CD4-positive, alpha-beta T cell treated with Interleukin-6 for 4 hours (primary cell): ENCODE data around the gene PYDC1.
"Not testable (repeated sequence)": the region's sequence is repeated elsewhere in the genome, so short reads cannot be mapped to it uniquely, and the experiment has no call there.

Experiments used
- DNase-seq: peaks from one replicate; pipeline ENCODE4 v3.0.0-alpha.2; 2020; ENCODE audit warnings: mixed read lengths

The PYDC1 gene

GRCh38 chr16:31195861-31196260, 21.1 kb downstream of the PYDC1 start:
- DNase-seq = not testable (repeated sequence)

GRCh38 chr16:31194898-31195297, 22.0 kb downstream of the PYDC1 start:
- DNase-seq = no peak

GRCh38 chr16:31193874-31194273, 23.1 kb downstream of the PYDC1 start:
- no peak for DNase-seq

- no peak for DNase-seq
These were observed 23.9 kb downstream of the PYDC1 start for GRCh38 chr16:31192856-31193642.

GRCh38 chr16:31191697-31192428, 25.1 kb downstream of the PYDC1 start:
- no peak for DNase-seq

- no peak for DNase-seq
These were observed 26.0 kb downstream of the PYDC1 start for GRCh38 chr16:31190818-31191444.

GRCh38 chr16:31190061-31190460, 26.9 kb downstream of the PYDC1 start:
- no peak for DNase-seq

GRCh38 chr16:31189412-31189778, 27.5 kb downstream of the PYDC1 start:
- DNase-seq = no peak

GRCh38 chr16:31188450-31189411, 28.2 kb downstream of the PYDC1 start:
- DNase-seq = no peak

- DNase-seq = no peak
These were observed 29.1 kb downstream of the PYDC1 start for GRCh38 chr16:31187808-31188189.

- DNase-seq = no peak
These were observed 29.8 kb downstream of the PYDC1 start for GRCh38 chr16:31186930-31187807.

GRCh38 chr16:31186176-31186575, 30.8 kb downstream of the PYDC1 start:
- DNase-seq = no peak

- DNase-seq = no peak
These were observed 31.6 kb downstream of the PYDC1 start for GRCh38 chr16:31185339-31185738.

- DNase-seq = no peak
These were observed 32.0 kb downstream of the PYDC1 start for GRCh38 chr16:31184888-31185287.

GRCh38 chr16:31183432-31184428, 33.2 kb downstream of the PYDC1 start:
- DNase-seq = no peak

GRCh38 chr16:31182391-31182790, 34.5 kb downstream of the PYDC1 start:
- no peak for DNase-seq

- no peak for DNase-seq
These were observed 35.7 kb downstream of the PYDC1 start for GRCh38 chr16:31181102-31181830.

GRCh38 chr16:31179747-31180459, 37.0 kb downstream of the PYDC1 start, which contains the start of gene FUS:
FUS (plus strand) TSS chr16:31180139; CDS start chr16:31180215, 76 bp downstream.
- DNase-seq = peak; percentile 91

GRCh38 chr16:31179219-31179746, 37.7 kb downstream of the PYDC1 start:
- DNase-seq = no peak
